SKM-1 (cell line): ENCODE measurements around the gene ALAS1.

Experiments
- DNase-seq: peaks from one replicate; lab custom pipeline; 2025; ENCODE audit not compliant: unreplicated experiment; lab: John Stamatoyannopoulos, UW

ALAS1 gene

DNA sequence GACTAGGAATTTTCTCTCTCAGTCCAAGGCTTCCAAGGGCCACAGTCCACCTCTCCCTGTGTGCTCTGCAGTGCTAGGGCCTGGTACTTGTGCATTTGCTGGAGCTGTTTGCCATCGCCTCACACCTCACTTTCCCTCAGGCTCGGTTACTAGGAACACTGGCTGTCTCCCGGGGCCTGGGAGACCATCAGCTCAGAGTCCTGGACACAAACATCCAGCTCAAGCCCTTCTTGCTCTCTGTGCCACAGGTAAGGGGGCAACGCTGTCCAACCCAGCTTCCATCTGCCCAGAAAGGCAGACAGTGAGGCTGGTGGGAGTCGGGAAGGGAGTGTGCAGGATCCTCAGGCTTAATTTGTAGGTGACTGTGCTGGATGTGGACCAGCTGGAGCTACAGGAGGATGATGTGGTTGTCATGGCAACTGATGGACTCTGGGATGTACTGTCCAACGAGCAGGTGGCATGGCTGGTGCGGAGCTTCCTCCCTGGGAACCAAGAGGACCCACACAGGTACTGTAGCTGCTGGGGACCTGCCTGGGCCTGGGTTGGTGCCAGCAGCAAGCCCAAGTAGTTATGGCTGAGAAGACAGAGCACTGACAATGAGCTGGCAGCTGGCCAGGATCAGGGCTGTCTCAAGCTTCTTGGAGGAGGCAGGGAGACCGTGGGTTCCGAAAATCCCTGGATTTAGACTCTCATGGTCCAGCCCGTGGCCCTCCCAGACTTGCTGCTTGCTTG lies 51.0 kb downstream of the ALAS1 start:
- DNase-seq = no peak

GRCh38 chr3:52249683-52250082 lies 51.7 kb downstream of the ALAS1 start:
- no peak for DNase-seq

- DNase-seq = no peak
Measured at GRCh38 chr3:52250122-52250521, 52.2 kb downstream of the ALAS1 start.

- DNase-seq = peak; percentile 92
Measured at GRCh38 chr3:52253314-52254304, 55.6 kb downstream of the ALAS1 start.

- DNase-seq = no peak
Measured at GRCh38 chr3:52254608-52255007, 56.6 kb downstream of the ALAS1 start.

GRCh38 chr3:52256159-52256558 lies 58.2 kb downstream of the ALAS1 start:
- DNase-seq = no peak

DNA sequence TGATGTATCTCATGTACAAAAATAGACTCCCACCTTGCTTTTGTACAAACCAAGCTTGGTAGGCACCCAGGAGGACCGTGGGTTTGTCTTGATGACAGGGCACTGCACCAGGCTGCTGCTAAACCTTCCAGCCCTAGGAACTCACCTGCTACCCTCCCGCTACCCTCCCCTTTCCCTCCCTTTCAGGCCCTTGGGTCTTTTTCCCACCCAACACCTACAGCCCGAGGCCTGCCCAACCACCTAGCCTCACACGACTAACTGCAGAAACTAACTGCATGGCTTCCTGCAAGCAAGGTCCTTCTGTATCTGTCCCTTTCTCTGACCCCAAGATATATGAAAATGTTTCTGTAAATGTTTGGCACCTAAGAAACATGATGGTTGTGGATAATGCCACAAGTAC lies 58.7 kb downstream of the ALAS1 start:
- no peak for DNase-seq

GRCh38 chr3:52257911-52258310 lies 60.0 kb downstream of the ALAS1 start:
- DNase-seq = no peak

DNA sequence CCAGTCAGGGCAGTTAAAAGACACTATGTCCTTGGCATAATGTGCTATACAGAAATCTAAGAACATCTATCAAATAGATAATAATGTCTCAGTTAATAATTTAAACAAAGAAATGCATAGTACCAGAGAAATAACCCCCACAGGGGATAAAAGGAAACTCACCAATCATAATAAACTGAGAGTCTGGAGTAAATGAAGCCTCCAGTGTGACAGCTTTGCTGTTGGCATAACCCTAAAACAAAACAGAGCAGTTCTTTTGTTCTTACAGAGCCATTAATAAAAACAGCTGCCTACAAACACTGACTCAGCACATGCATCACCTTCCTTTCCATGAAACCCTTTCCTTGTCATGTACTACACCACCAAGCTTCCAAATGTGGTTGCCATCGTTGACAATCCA lies 61.1 kb downstream of the ALAS1 start:
- no peak for DNase-seq

GRCh38 chr3:52259448-52259847 lies 61.5 kb downstream of the ALAS1 start:
- no peak for DNase-seq

DNA sequence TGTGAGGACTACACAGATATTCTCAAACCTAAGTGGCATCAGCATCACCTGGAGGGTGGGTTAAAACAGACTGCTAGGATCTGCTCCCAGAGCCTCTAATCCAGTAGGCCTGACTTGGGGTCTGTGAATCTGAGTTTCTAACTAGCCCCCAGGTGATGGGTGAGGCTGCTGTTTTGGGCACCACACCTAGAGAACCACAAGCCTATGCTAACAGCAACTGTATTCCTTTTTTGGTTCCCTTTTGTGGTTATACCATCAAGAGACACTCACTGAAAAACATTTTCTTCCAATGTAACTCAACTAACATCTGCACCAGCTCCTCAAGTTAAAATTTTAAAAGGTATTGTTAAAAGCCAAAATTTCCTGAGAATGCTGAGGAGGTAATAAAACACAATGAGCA lies 64.5 kb downstream of the ALAS1 start:
- no peak for DNase-seq
